GM19099 (cell line): Measurements from ENCODE around the gene RFESD.

Experiments
- POLR2A ChIP-seq: IDR thresholded peaks from 3 replicates; pipeline ENCODE4 v1.6.1; 2011; ENCODE audit warnings: low read depth; ENCODE audit not compliant: insufficient read length; ENCODE audit errors: extremely low read depth

Gene RFESD

GRCh38 chr5:95707055-95707454 lies 60.5 kb downstream of the RFESD start:
- TF ChIP-seq POLR2A = no peak
